GM21390 (cell line): Measurements from ENCODE around the gene KNDC1.
A peak's percentile ranks its signal among the peaks of the same experiment; 100 is the strongest.

Experiments used
- ATAC-seq: cut with Tn5 transposase; IDR thresholded peaks from one replicate; pipeline ENCODE4 v1.9.1; 2021; ENCODE audit not compliant: unreplicated experiment

The KNDC1 gene

GRCh38 chr10:133272301-133272963 lies 112.4 kb downstream of the KNDC1 start:
- no peak for ATAC-seq

GRCh38 chr10:133272964-133273420 lies 113.0 kb downstream of the KNDC1 start:
- ATAC-seq: no peak

DNA sequence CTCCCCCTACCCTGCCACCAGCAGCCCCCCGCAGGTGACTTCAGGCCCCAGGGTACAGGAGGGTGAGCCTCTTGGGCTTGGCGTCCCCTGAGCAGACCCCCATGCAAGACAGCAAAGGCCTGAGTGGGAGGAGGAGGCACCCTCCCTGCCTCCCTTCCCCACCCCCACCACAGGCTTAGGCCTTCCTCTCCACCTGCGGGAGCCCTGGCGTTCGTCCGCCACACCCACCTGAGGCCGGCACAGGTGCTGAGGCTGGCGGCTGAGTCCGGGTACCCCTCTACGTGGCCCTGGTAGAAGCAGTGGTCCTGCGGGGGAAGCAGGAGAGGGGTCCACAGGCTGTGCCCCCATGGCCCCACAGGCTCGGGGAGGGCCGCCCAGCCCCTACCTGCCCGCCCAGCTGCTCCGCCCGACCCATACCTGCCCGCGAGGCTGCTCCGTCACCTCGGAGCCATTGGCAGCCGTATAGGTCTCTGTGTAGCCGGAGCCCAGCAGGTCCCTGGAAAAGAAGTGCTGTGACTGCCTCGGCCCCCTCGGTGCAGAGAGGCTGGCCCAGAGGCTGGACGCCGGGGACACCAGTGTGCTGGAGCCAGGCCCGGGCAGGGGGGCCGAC lies 113.6 kb downstream of the KNDC1 start:
- ATAC-seq: no peak

- ATAC-seq: peak; percentile 50
Observed at GRCh38 chr10:133274751-133275683, 115.0 kb downstream of the KNDC1 start.

DNA sequence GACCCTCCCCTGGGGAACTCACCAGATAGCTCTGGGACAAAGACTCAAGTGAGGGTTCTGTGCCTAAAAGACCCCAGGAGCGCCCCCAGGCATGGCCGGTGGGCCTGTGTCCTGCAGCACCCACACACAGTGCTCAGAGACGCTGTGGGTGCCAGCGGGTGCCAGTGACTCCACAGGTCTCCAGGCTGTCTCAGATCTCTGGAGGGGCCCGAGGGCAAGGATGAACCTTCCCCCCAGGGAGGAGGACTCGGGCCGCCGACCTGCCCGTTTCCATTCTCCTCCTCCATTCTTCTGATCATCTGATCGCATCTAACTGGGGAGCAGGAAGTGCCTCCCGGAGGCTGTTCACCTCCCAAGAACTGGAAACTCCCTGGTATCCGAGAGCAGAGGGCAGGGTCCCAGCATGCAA lies 115.7 kb downstream of the KNDC1 start:
- ATAC-seq: peak; percentile 37
